Brain microvascular endothelial cell (primary cell): Measurements from ENCODE around the gene DTX1.

Experiments used
- DNase-seq: peaks from one replicate; pipeline ENCODE4 v3.0.0-alpha.2; 2020
- H3K27ac ChIP-seq: fragments of 250-450 bp; sonication (Bioruptor Pico); 2 replicates; pipeline ENCODE4 v1.5.1; 2020; ENCODE audit warnings: mild to moderate bottlenecking, moderate library complexity
- H3K27me3 ChIP-seq: fragments of 250-450 bp; sonication (Bioruptor Pico); replicated peaks from 2 replicates; pipeline ENCODE4 v1.5.1; 2020; ENCODE audit warnings: mild to moderate bottlenecking
- H3K36me3 ChIP-seq: fragments of 250-450 bp; sonication (Bioruptor Pico); replicated peaks from 2 replicates; pipeline ENCODE4 v1.5.1; 2020; ENCODE audit warnings: mild to moderate bottlenecking
- H3K4me3 ChIP-seq: 2 replicates; pipeline ENCODE4 v1.5.1; 2011; ENCODE audit warnings: low read depth, mild to moderate bottlenecking, control low read depth, low read length, moderate library complexity
- CTCF ChIP-seq: IDR thresholded peaks from 2 replicates; pipeline ENCODE4 v1.5.1; 2011; ENCODE audit warnings: low read depth, mild to moderate bottlenecking, moderate library complexity, low read length, control low read depth, inconsistent platforms; ENCODE audit errors: missing control alignments
- in situ Hi-C: cut with HindIII; loops from 2 replicates; pipeline ENCODE4 v1.10.0; 2017; ENCODE audit warnings: low sequenced_read_pairs, low pct_ligation_motif_present

Gene DTX1

DNA sequence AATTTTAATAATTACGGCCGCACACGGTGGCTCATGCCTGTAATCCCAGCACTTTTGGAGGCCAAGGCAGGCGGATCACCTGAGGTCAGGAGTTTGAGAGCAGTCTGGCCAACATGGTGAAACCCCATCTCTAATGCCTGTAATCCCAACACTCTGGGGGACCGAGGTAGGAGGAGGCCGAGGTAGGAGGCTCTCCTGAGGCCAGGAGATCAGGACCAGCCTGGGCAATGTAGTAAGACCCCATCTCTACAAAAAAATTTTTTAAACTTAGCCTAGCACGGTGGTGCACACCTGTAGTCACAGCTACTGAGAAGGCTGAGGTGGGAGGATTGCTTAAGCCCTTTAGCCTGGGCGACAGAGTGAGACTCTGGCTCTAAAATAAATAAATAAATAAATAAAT lies 87.4 kb downstream of the DTX1 start:
- no peak for DNase-seq
- H3K27me3 ChIP-seq, result no peaks in the 10 kb centered on the region
- no peaks in the 10 kb centered on the region for H3K36me3 ChIP-seq
- in situ Hi-C loops, result no loop called here
- TF ChIP-seq CTCF, result no peak
- H3K4me3 ChIP-seq, result no peak overlapping the region
- no peak overlapping the region for H3K27ac ChIP-seq

DNA sequence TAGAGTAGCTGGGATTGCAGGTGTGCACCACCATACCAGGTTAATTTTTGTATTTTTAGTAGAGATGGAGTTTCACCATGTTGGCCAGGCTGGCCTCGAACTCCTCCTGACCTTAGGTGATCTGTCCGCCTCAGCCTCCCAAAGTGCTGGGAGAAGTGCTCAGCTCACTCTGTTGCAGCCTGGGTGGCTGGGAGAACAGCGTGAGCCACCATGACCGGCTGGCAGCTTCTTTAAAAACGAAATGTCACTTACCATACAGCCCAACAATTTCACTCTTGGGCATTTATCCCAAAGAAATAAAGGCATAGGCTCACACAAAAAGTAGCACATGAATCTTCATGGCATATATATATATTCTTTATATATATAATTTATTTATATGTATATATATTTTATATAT lies 88.3 kb downstream of the DTX1 start:
- no peak overlapping the region for H3K27ac ChIP-seq
- in situ Hi-C loops, result no loop called here
- no peak overlapping the region for H3K4me3 ChIP-seq
- no peaks in the 10 kb centered on the region for H3K36me3 ChIP-seq
- no peak for DNase-seq
- no peak for TF ChIP-seq CTCF
- H3K27me3 ChIP-seq, result no peaks in the 10 kb centered on the region

DNA sequence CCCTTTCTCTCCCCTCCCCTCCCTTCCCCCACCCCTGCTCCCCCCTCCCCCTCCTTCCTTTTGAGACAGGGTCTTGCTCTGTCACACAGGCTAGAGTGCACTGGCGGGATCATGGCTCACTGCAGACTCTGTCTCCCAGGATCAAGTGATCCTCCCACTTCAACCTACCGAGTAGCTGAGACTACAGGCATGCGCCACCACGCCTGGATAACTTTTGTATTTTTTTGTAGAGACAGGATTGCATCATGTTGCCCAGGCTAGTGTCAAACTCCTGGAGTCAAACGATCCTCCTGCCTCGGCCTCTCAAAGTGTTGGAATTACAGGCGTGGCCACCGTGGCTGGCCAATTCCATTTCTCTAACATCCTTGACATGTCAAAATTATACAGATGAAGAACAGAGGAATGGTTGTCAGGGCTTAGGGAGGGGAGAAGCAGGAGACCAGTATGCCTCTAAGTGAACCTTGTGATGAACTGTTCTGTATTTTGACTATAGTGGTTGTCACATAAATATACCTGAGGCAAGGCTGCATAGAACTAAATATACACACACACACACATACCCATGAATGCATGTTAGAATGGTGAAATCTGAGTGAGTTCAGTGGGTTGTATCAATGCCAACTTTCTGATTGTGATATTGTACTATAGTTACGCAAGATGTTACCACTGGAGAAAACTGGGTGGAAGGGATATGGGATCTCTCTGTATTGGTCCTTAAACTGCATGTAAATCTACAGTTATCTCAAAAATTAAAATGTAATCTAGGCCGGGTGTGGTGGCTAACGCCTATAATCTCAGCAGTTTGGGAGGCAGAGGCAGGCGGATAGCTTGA lies 89.4 kb downstream of the DTX1 start:
- no peak for DNase-seq
- no peak for TF ChIP-seq CTCF
- no peak overlapping the region for H3K27ac ChIP-seq
- no peaks in the 10 kb centered on the region for H3K36me3 ChIP-seq
- H3K4me3 ChIP-seq, result no peak overlapping the region
- in situ Hi-C loops, result no loop called here
- no peaks in the 10 kb centered on the region for H3K27me3 ChIP-seq

DNA sequence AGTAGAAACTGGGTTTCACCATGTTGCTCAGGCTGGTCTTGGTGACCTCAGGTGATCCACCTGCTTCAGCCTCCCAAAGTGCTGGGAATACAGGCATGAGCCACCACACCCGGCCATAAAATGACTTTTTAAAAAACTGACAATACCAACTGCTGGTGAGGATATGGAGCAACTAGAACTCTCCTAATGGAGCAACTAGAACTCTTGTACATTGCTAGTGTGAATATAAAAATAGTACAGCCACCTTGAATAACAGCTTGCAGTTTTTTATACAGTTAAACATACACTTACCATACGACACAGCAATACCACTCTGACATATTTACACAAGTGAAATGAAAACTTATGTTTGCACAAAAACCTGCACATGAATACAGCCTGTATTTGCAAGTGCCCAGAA lies 90.5 kb downstream of the DTX1 start:
- no peak overlapping the region for H3K4me3 ChIP-seq
- no peak for TF ChIP-seq CTCF
- DNase-seq, result no peak
- H3K27me3 ChIP-seq, result no peaks in the 10 kb centered on the region
- no peak overlapping the region for H3K27ac ChIP-seq
- in situ Hi-C loops, result no loop called here
- no peaks in the 10 kb centered on the region for H3K36me3 ChIP-seq
